Dermis microvascular lymphatic vessel endothelial cell (primary cell): Measurements from ENCODE around the gene CYBA. TPM values are rescaled to one million over a fixed set of nuclear protein-coding genes. Genes with fewer than 3 reads are reported as not detected.

Source experiments
- DNase-seq, 2 donors: peaks; one replicate each; pipeline versions ENCODE4 v3.0.0 to v3.0.0-alpha.2; 2010; ENCODE audit warnings: low read depth in 2 of 2
- total RNA-seq: library from RNA; depleted of rRNA; stranded (reverse); fragments of >200 nt; gene quantifications from 2 replicates; pipeline ENCODE4 v1.2.1, GENCODE V29; 2014

Gene CYBA
- total RNA-seq, 1 donor from 2014 or later, result 336 TPM

GRCh38 chr16:88647178-88648070 lies 3.4 kb downstream of the CYBA start:
- DNase-seq, result no peak

DNA sequence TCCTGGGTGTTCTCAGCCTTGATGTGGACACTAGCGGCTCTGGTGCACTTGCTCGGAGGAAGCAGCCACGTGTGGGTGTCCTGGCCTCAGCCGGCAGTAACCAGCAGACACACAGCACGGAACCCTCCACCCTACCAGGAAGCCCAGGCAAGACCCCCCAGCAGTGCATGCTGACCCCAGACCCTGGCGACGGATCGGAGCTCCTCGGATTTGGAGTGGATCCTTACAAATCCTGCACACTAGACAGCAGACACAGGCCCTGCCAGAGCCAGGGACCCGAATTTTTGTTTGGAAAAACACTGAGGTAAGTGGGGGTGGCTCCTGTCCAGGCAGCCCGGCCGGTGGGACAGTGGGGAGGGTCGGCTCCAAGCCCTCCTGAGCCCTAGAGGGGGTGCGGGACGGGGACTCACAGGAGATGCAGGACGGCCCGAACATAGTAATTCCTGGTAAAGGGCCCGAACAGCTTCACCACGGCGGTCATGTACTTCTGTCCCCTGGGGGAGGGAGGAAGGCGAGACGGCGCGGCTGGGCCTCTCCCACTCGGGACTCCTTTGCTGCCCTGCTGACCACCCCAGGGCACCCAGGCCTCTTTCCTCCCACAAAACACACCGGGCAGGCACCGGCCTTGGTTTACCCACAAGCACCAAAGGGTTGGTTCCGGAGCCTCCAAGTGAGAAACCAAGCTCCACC lies 4.4 kb downstream of the CYBA start:
- no peak for DNase-seq

GRCh38 chr16:88645941-88646340 lies 4.9 kb downstream of the CYBA start:
- no peak for DNase-seq

- DNase-seq, result no peak
Measured at GRCh38 chr16:88645455-88645854, 5.4 kb downstream of the CYBA start.

GRCh38 chr16:88643644-88643932 lies 7.3 kb downstream of the CYBA start:
- no peak for DNase-seq

- DNase-seq, result no peak
Measured at GRCh38 chr16:88642881-88643643, 7.8 kb downstream of the CYBA start.

DNA sequence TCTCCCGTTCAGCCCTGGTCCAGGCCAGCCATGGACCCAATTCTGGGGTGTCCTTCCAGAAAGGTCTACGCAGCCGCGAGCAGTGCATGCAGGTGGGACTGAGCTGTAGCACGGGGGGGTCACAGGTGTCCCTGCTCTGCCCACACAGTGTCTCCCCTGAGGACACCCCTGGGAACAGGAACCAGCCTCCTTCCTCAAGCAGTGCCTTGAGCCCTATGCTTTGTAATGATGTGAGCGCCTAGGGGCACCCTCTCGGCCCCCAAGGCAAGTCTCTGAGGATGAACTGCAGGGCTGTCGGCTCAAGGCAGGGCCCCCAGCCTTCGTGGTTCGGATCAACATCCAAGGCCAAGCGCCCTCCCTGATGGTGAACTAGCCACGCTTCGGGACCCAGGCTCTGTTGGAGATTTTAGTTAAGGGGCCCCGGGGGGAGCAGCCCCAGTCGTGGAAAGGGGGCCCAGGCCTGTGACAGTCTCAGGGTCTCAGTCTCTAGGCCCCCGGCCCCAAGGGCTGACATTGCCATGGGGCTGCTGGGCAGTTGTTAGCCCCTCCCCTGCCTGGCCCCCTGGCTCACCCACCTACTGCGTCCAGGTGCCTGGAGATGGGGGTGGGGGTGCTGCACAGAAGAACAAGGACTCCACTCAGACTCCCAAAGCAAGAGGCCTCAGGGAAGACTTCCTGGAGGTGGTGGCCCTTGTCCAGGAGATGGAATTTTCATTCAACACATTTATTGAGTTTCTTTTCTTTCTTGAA lies 10.2 kb downstream of the CYBA start:
- DNase-seq, result no peak

DNA sequence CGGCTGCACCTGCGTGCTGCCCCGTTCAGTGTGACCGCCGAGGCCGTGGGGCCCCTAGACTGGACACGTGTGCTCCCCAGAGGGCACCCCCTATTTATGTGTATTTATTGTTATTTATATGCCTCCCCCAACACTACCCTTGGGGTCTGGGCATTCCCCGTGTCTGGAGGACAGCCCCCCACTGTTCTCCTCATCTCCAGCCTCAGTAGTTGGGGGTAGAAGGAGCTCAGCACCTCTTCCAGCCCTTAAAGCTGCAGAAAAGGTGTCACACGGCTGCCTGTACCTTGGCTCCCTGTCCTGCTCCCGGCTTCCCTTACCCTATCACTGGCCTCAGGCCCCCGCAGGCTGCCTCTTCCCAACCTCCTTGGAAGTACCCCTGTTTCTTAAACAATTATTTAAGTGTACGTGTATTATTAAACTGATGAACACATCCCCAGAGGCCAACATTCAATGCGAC lies 10.8 kb downstream of the CYBA start:
- DNase-seq, result no peak

DNA sequence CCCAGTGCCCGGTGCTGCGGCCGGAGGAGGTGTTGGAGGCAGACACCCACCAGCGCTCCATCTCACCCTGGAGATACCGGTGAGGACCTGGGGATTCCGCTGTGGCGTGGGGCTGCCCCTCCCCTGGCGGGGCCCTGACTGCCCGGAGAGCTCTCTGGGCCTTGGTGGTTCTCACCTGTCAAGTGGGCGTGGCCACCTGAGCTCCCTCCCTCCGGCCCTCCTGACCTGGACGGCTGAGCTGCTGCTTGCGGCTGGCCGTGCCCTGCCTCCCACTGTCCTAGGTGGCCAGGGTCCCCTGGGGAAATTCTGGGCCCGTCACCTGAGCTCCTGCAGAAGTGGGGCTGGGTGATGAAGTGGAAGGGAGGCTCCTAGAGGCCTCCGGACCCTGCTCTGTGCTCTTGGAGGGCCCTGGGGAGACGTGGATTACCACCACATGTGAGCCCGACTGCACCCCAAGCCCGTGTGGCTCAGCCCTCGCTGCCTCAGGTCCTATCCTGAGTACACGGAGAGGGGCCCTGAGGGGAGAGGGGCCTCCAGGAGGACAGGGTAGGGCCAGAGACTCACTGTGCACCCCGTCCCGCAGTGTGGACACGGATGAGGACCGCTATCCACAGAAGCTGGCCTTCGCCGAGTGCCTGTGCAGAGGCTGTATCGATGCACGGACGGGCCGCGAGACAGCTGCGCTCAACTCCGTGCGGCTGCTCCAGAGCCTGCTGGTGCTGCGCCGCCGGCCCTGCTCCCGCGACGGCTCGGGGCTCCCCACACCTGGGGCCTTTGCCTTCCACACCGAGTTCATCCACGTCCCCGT lies 11.4 kb downstream of the CYBA start:
- DNase-seq, result no peak

- DNase-seq, result no peak
Measured at GRCh38 chr16:88638323-88639230, 12.3 kb downstream of the CYBA start, which contains the start of gene IL17C. IL17C (plus strand) TSS chr16:88638572; CDS start chr16:88638642, 70 bp downstream.

DNA sequence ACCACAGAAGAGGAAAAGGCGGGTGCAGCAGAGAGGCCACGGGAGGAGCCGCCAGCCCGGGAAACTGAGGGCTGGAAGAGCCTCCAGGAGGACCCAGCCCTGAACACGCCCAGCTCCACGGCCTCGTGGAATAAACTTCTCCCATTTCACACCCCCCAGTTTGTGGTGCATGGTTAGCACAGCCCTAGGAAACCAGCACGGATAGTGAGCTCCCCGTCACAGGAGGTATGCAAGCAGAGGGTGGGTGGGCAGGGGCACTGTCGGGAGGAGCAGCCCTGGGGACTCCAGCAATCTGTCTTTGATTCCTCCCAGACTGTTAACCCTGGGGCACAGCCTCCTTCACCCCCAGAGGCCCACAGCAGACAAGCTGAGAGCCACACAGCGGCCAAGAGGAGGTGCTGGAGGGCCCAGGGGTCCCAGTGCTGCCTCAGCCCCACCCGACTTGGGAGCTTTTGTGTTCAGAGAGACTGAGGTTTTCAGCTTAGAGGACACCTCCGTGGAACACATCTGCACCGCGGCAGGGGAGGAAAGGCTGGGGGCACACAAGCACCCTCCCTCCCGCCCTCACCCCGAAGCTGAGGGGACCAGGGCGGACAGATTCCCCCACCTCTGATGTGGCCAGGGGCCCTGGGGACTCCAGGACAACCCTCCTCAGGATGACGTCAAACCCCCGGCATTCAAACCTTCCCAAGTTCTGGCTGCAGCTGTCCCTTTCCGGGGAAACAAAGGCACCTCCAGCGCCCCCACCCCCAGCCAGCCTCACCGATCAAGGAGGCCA lies 14.2 kb downstream of the CYBA start:
- no peak for DNase-seq

DNA sequence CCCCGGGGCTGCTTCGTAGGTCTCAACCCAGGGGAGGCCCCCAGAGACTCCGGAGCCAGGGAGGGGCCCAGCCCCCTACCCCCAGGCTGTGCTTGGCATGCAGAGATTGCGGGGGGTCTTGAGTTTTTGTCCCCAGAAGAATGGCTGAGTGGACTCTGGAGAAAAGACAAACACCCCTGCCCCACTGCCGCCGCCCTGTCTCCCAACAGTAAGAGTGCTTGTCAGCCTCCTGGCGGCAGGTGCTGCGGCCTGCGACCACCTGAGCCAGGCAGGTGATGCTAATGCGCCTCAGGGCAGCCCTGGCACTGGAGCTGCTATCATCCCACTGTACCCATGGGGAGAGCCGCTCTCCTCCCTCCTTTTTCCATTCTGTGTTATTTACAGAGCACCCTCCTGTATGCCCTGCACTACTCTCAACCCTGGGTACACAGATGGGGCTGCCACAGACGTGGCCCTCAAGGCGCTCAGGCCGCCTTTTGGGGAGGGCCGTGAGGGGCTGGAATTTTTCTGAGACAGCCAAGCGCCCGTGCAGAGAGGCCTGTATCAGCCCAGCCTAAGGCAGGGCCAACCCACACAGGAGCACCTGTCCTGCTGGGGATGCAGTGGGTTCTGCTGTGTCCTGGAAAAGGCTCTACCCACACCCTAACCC lies 15.1 kb downstream of the CYBA start:
- DNase-seq, result no peak

GRCh38 chr16:88634994-88635670 lies 15.7 kb downstream of the CYBA start:
- no peak for DNase-seq

DNA sequence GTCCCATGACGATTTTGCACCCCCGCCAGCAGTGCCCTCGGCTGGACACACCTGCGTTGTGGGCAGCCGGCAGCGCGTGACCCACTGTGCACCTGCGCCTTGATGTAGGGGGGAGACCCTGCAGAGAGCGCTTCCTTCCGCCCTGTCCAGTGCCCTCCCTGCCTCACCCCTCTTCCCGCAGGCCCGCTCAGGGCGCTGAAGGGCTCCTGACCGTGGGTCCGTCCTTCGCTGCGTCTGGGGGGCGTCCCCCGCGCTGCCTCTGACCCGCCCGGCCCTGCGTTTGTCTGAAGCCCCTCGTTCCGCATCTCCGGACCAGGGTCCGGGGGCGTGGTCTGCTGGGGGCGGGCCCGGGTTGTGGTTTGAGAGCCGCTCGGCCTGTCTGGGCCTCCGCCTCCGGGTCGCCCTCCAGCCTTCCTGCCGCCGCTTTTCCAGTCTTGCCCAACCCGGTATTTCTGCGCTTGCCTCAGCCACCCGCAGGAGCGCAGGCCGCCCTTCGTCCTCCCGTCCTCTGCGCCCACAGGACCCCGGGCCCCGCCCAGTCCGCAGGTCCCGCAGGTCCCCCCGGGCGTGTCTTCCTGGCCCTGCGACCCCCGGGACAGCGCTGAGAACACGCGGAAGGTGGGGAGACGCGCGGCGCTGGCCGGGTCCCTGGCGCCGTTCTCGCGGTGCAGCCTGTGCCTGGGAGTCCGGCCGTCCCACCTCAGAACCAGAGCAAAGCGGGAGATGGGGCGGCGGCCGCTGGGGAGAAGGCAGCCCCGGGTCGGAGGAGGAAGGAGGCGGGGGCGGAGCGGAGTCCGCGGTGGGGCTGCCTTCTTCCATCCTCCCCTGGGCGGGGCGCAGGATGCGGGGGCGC lies 16.5 kb downstream of the CYBA start:
- peak in 1 of 2 donors; percentile 46 for DNase-seq

DNA sequence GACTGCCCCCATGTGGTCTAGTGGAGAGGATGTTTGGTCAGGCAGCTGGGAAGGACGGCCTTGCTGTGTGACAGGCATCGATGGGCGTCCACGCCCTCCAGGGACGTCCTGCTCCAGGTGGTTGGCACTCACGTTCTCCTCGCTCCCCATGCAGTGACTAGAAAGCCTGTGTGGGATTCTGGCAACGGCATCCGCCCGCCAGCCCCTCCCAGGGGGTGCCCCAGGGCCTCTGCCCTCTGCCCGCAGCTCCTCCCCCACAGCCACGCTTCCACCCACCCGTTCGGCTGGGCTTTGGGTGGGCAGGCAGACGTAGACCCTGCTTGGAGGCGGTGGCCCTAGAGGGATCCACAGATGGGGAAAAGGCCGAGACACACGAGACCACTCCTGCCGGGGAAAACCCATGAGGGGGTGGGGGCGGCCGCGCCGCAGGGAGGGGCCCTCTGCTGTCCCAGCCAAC lies 17.1 kb downstream of the CYBA start:
- peak; percentile 55 to 60 for DNase-seq

- DNase-seq, result no peak
Measured at GRCh38 chr16:88632587-88632930, 18.3 kb downstream of the CYBA start.
